Naive thymus-derived CD8-positive, alpha-beta T cell (primary cell): Measurements from ENCODE around the gene NQO1. TPM values are rescaled to one million over a fixed set of nuclear protein-coding genes. Genes with fewer than 3 reads are reported as not detected.
"Not testable (repeated sequence)": the region's sequence is repeated elsewhere in the genome, so short reads cannot be mapped to it uniquely, and the experiment has no call there.

Experiments
- ATAC-seq, 2 donors: fragments of 150-1000 bp; cut with Tn5 transposase in 1 of 2; sonication (Bioruptor Pico), chemical (Tn5 transposase) in 1 of 2; 1 replicate in 1 of 2; 2 replicates in 1 of 2; pipeline ENCODE4 v1.10.0; 2021; ENCODE audit warnings: mild to moderate bottlenecking in 2 of 2, moderate library complexity in 2 of 2
- POLR2A ChIA-PET: fragments of 350-600 bp; sonication (Branson Sonifier 250); formaldehyde crosslinking; loops from one replicate; lab custom pipeline; 2021; ENCODE audit warnings: antibody characterized with exemption; lab: Charles Lee
- DNase-seq, 10 donors: peaks; one replicate each; pipeline versions ENCODE4 v3.0.0 to v3.0.0-alpha.2; 2020 to 2022
- H3K27ac Mint-ChIP-seq, 10 donors: one replicate each; pipeline ENCODE4 v1.8.0; 2020 to 2022; ENCODE audit warnings: mild to moderate bottlenecking in 10 of 10, mixed read lengths in 10 of 10, moderate library complexity in 4 of 10, inconsistent platforms in 1 of 10
- H3K27me3 Mint-ChIP-seq, 5 donors: one replicate each; pipeline ENCODE4 v1.8.0; 2021 to 2022; ENCODE audit warnings: mixed read lengths in 5 of 5
- H3K36me3 Mint-ChIP-seq, 3 donors: one replicate each; pipeline ENCODE4 v1.8.0; 2020 to 2022; ENCODE audit warnings: mixed read lengths in 3 of 3, mild to moderate bottlenecking in 2 of 3, inconsistent platforms in 1 of 3
- H3K4me1 Mint-ChIP-seq, 4 donors: one replicate each; pipeline ENCODE4 v1.8.0; 2021 to 2022; ENCODE audit warnings: mixed read lengths in 4 of 4
- H3K4me3 Mint-ChIP-seq, 10 donors: one replicate each; pipeline ENCODE4 v1.8.0; 2020 to 2022; ENCODE audit warnings: mild to moderate bottlenecking in 10 of 10, mixed read lengths in 10 of 10, moderate library complexity in 6 of 10, inconsistent platforms in 1 of 10
- H3K9me3 Mint-ChIP-seq, 9 donors: one replicate each; pipeline ENCODE4 v1.8.0; 2020 to 2022; ENCODE audit warnings: mixed read lengths in 9 of 9, mild to moderate bottlenecking in 3 of 9, inconsistent platforms in 1 of 9, moderate library complexity in 1 of 9
- polyA plus RNA-seq, 3 donors: library from polyadenylated mRNA; unstranded; fragments of 300-500 nt; fragmentation: Illumina TruSeq; gene quantifications; one replicate each; pipeline ENCODE4 v1.2.3, GENCODE V29; 2021
- total RNA-seq, 8 experiments: library from RNA in 2 of 8; stranded (reverse) in 2 of 8; gene quantifications; one replicate each; pipeline ENCODE4 v1.2.3 and lab custom pipeline; 2021 to 2026

Gene NQO1
- total and polyA plus RNA-seq, 5 experiments from 2014 or later, result 2.5 to 4.1 (median 3.4) TPM

GRCh38 chr16:69732101-69732500 is 5.7 kb upstream of the NQO1 start:
- no peak overlapping the region for H3K27ac Mint-ChIP-seq
- POLR2A ChIA-PET, result interaction anchor here (0.8 kb wide), 1 partner anchor 14 kb away, joined by 6 read pairs; no protein-coding TSS in a partner anchor
- no peak for DNase-seq
- H3K4me3 Mint-ChIP-seq, result no peak overlapping the region
- H3K4me1 Mint-ChIP-seq, result peaks cover 1 to 12% (median 8%) of the 10 kb centered on the region in 4 donors
- ATAC-seq, result no peak
- peaks cover 0 to 2% (median 0%) of the 10 kb centered on the region in 5 donors for H3K27me3 Mint-ChIP-seq
- H3K9me3 Mint-ChIP-seq, result no peaks in the 10 kb centered on the region
- H3K36me3 Mint-ChIP-seq, result no peaks in the 10 kb centered on the region

GRCh38 chr16:69731280-69731679 is 4.9 kb upstream of the NQO1 start:
- not testable (repeated sequence) for DNase-seq
- peaks cover 9 to 20% (median 16%) of the 10 kb centered on the region in 4 donors for H3K4me1 Mint-ChIP-seq

GRCh38 chr16:69729030-69729429 is 2.7 kb upstream of the NQO1 start:
- H3K4me3 Mint-ChIP-seq, H3K27me3 Mint-ChIP-seq, H3K27ac Mint-ChIP-seq, H3K36me3 Mint-ChIP-seq, ATAC-seq, DNase-seq, H3K9me3 Mint-ChIP-seq: not testable (repeated sequence)
- POLR2A ChIA-PET, result interaction anchor here (0.6 to 3.6 kb wide), 2 partner anchors 26 to 777 kb away, joined by 6 to 28 read pairs; partner anchors contain the start of gene NOB1
- H3K4me1 Mint-ChIP-seq, result peaks cover 11 to 33% (median 25%) of the 10 kb centered on the region in 4 donors

More at GRCh38 chr16:69731280-69731679, 4.9 kb upstream of the NQO1 start:
- H3K36me3 Mint-ChIP-seq, H3K9me3 Mint-ChIP-seq, H3K27ac Mint-ChIP-seq, H3K4me3 Mint-ChIP-seq, ATAC-seq, POLR2A ChIA-PET, H3K27me3 Mint-ChIP-seq: not testable (repeated sequence)

GRCh38 chr16:69727916-69728270 is 1.5 kb upstream of the NQO1 start:
- H3K36me3 Mint-ChIP-seq, result no peaks in the 10 kb centered on the region
- peaks cover 0 to 2% (median 0%) of the 10 kb centered on the region in 5 donors for H3K27me3 Mint-ChIP-seq
- ATAC-seq (no peak), DNase-seq (no peak)
- peaks cover 11 to 37% (median 25%) of the 10 kb centered on the region in 4 donors for H3K4me1 Mint-ChIP-seq
- H3K9me3 Mint-ChIP-seq, result no peaks in the 10 kb centered on the region
- H3K27ac Mint-ChIP-seq, result peak overlapping the region in 2 of 10 donors; percentile 34 to 40
- peak overlapping the region in 3 of 10 donors; percentile 7 to 48 (median 36) for H3K4me3 Mint-ChIP-seq
- POLR2A ChIA-PET, result interaction anchor here (0.6 to 3.6 kb wide), 5 partner anchors 27 to 312 kb away, joined by 3 to 28 read pairs (median 4); partner anchors contain the start of genes NOB1 and WWP2

- H3K4me1 Mint-ChIP-seq, result peaks cover 11 to 37% (median 25%) of the 10 kb centered on the region in 4 donors
- no peaks in the 10 kb centered on the region for H3K36me3 Mint-ChIP-seq
- ATAC-seq, result no peak
- peak overlapping the region; percentile 88 to 98 (median 94) for H3K4me3 Mint-ChIP-seq
- H3K27me3 Mint-ChIP-seq, result peaks cover 0 to 2% (median 0%) of the 10 kb centered on the region in 5 donors
- H3K27ac Mint-ChIP-seq, result peak overlapping the region; percentile 81 to 97 (median 91)
- no peaks in the 10 kb centered on the region for H3K9me3 Mint-ChIP-seq
- POLR2A ChIA-PET, result interaction anchor here (0.8 to 3.6 kb wide), 6 partner anchors 10 to 37 kb away, joined by 3 to 28 read pairs (median 4); partner anchors contain the start of genes NOB1 and WWP2
- DNase-seq, result no peak
Observed at GRCh38 chr16:69725480-69726312, 664 bp downstream of the NQO1 start.

- no peaks in the 10 kb centered on the region for H3K27me3 Mint-ChIP-seq
- ATAC-seq (no peak), DNase-seq (no peak)
- no peaks in the 10 kb centered on the region for H3K36me3 Mint-ChIP-seq
- peak overlapping the region in 9 of 10 donors; percentile 35 to 93 (median 52) for H3K4me3 Mint-ChIP-seq
- H3K9me3 Mint-ChIP-seq, result no peaks in the 10 kb centered on the region
- peak overlapping the region in 9 of 10 donors; percentile 35 to 86 (median 60) for H3K27ac Mint-ChIP-seq
- peaks cover 11 to 37% (median 25%) of the 10 kb centered on the region in 4 donors for H3K4me1 Mint-ChIP-seq
- POLR2A ChIA-PET, result interaction anchor here (1.0 to 1.3 kb wide), 3 partner anchors 12 to 37 kb away, joined by 3 to 5 read pairs (median 3); partner anchors contain the start of genes NOB1 and WWP2
Observed at GRCh38 chr16:69724981-69725479, 1.3 kb downstream of the NQO1 start.

- ATAC-seq, result no peak
- POLR2A ChIA-PET, result interaction anchor here (0.6 to 1.3 kb wide), 4 partner anchors 11 to 37 kb away, joined by 3 to 5 read pairs (median 3); partner anchors contain the start of genes NOB1 and WWP2
- no peaks in the 10 kb centered on the region for H3K9me3 Mint-ChIP-seq
- peaks cover 11 to 37% (median 25%) of the 10 kb centered on the region in 4 donors for H3K4me1 Mint-ChIP-seq
- peak overlapping the region in 7 of 10 donors; percentile 35 to 86 (median 40) for H3K27ac Mint-ChIP-seq
- H3K36me3 Mint-ChIP-seq, result no peaks in the 10 kb centered on the region
- no peaks in the 10 kb centered on the region for H3K27me3 Mint-ChIP-seq
- no peak overlapping the region for H3K4me3 Mint-ChIP-seq
- no peak for DNase-seq
Observed at GRCh38 chr16:69724414-69724873, 1.9 kb downstream of the NQO1 start.

GRCh38 chr16:69721441-69721957 is 4.9 kb downstream of the NQO1 start:
- DNase-seq, result no peak
- Mint-ChIP-seq H3K4me1 (peaks cover 4 to 22% (median 10%) of the 10 kb centered on the region in 4 donors), H3K4me3 (no peak overlapping the region), H3K9me3 (no peaks in the 10 kb centered on the region), H3K27ac (peak overlapping the region in 1 of 10 donors; percentile 58), H3K36me3 (no peaks in the 10 kb centered on the region), H3K27me3 (no peaks in the 10 kb centered on the region)
- no peak for ATAC-seq
- POLR2A ChIA-PET, result no interaction called here

GRCh38 chr16:69720822-69721430 is 5.4 kb downstream of the NQO1 start:
- DNase-seq (no peak), ATAC-seq (no peak)
- no peaks in the 10 kb centered on the region for H3K36me3 Mint-ChIP-seq
- H3K27me3 Mint-ChIP-seq, result no peaks in the 10 kb centered on the region
- peaks cover 0 to 16% (median 4%) of the 10 kb centered on the region in 4 donors for H3K4me1 Mint-ChIP-seq
- no peak overlapping the region for H3K4me3 Mint-ChIP-seq
- POLR2A ChIA-PET, result no interaction called here
- H3K27ac Mint-ChIP-seq, result peak overlapping the region in 2 of 10 donors; percentile 58 to 75
- H3K9me3 Mint-ChIP-seq, result no peaks in the 10 kb centered on the region

GRCh38 chr16:69718111-69718764 is 8.1 kb downstream of the NQO1 start:
- no peaks in the 10 kb centered on the region for H3K27me3 Mint-ChIP-seq
- ATAC-seq, result no peak
- POLR2A ChIA-PET, result interaction anchor here (0.6 to 2.1 kb wide), 2 partner anchors 37 to 287 kb away, joined by 3 to 6 read pairs; partner anchors contain the start of gene NOB1
- H3K9me3 Mint-ChIP-seq, result no peaks in the 10 kb centered on the region
- no peak for DNase-seq
- H3K36me3 Mint-ChIP-seq, result no peaks in the 10 kb centered on the region
- H3K4me3 Mint-ChIP-seq, result no peak overlapping the region
- H3K27ac Mint-ChIP-seq, result peak overlapping the region in 1 of 10 donors; percentile 26
- no peaks in the 10 kb centered on the region for H3K4me1 Mint-ChIP-seq

GRCh38 chr16:69717066-69717465 is 9.3 kb downstream of the NQO1 start:
- H3K27ac Mint-ChIP-seq, result no peak overlapping the region
- no peaks in the 10 kb centered on the region for H3K27me3 Mint-ChIP-seq
- POLR2A ChIA-PET, result interaction anchor here (2.1 kb wide), 1 partner anchor 38 kb away, joined by 6 read pairs; the partner anchor contains the start of gene NOB1
- H3K9me3 Mint-ChIP-seq, result no peaks in the 10 kb centered on the region
- no peaks in the 10 kb centered on the region for H3K4me1 Mint-ChIP-seq
- DNase-seq, result no peak
- ATAC-seq, result no peak
- H3K4me3 Mint-ChIP-seq, result no peak overlapping the region
- H3K36me3 Mint-ChIP-seq, result peaks cover 0 to 2% (median 0%) of the 10 kb centered on the region in 3 donors
